NCI-H510A (cell line): ENCODE results near the gene A4GALT.
"Not testable (repeated sequence)": the region's sequence is repeated elsewhere in the genome, so short reads cannot be mapped to it uniquely, and the experiment has no call there.

ENCODE experiments used
- DNase-seq: peaks from one replicate; lab custom pipeline; 2025; lab: John Stamatoyannopoulos, UW

Gene A4GALT

GRCh38 chr22:42682113-42682851, 38.4 kb downstream of the A4GALT start:
- DNase-seq: no peak

- no peak for DNase-seq
These were observed 40.0 kb downstream of the A4GALT start for GRCh38 chr22:42680648-42681047.

- no peak for DNase-seq
These were observed 41.0 kb downstream of the A4GALT start for GRCh38 chr22:42679691-42680090.

GRCh38 chr22:42678894-42679293, 41.8 kb downstream of the A4GALT start:
- no peak for DNase-seq

GRCh38 chr22:42677936-42678335, 42.7 kb downstream of the A4GALT start:
- not testable (repeated sequence) for DNase-seq

GRCh38 chr22:42676059-42676607, 44.5 kb downstream of the A4GALT start:
- DNase-seq: no peak

GRCh38 chr22:42673898-42674401, 46.7 kb downstream of the A4GALT start:
- DNase-seq: peak; percentile 23

GRCh38 chr22:42673071-42673470, 47.6 kb downstream of the A4GALT start:
- DNase-seq: not testable (repeated sequence)

- no peak for DNase-seq
These were observed 49.6 kb downstream of the A4GALT start for GRCh38 chr22:42670921-42671709.

- no peak for DNase-seq
These were observed 50.6 kb downstream of the A4GALT start for GRCh38 chr22:42670046-42670445.

GRCh38 chr22:42666393-42666792, 54.3 kb downstream of the A4GALT start:
- not testable (repeated sequence) for DNase-seq

GRCh38 chr22:42664976-42665831, 55.5 kb downstream of the A4GALT start:
- DNase-seq: no peak

GRCh38 chr22:42661985-42662831, 58.5 kb downstream of the A4GALT start:
- DNase-seq: no peak

- no peak for DNase-seq
These were observed 64.1 kb downstream of the A4GALT start for GRCh38 chr22:42656578-42656977.

GRCh38 chr22:42655693-42656092, 65.0 kb downstream of the A4GALT start:
- DNase-seq: peak; percentile 77

GRCh38 chr22:42654436-42655073, 66.1 kb downstream of the A4GALT start:
- DNase-seq: no peak

- no peak for DNase-seq
These were observed 66.7 kb downstream of the A4GALT start for GRCh38 chr22:42653999-42654398.

GRCh38 chr22:42651134-42651533, 69.5 kb downstream of the A4GALT start:
- no peak for DNase-seq

- peak; percentile 79 for DNase-seq
These were observed 71.2 kb downstream of the A4GALT start, which contains the start of gene CYB5R3 for GRCh38 chr22:42649246-42650099. TSS of gene CYB5R3 (minus strand) at chr22:42649392. CDS start at chr22:42649315, 77 bp downstream.
